Measurements from ENCODE around the gene CSE1L. TPM values are rescaled to one million over a fixed set of nuclear protein-coding genes. Genes with fewer than 3 reads are reported as not detected.
A peak's percentile ranks its signal among the peaks of the same experiment; 100 is the strongest.
"Not testable (repeated sequence)": the region's sequence is repeated elsewhere in the genome, so short reads cannot be mapped to it uniquely, and the experiment has no call there.

The CSE1L gene
- total and polyA plus RNA-seq, 2 experiments from 2014 or later = 34.3 to 54.9 TPM

GRCh38 chr20:49024220-49024619 lies 21.9 kb upstream of the CSE1L start:
- no peaks in the 10 kb centered on the region for H3K4me1 ChIP-seq (ENCODE audit: insufficient read depth)
- no peak overlapping the region for H2AFZ ChIP-seq
- H3K4me2 ChIP-seq = no peak overlapping the region
- H3K9me2 ChIP-seq (replicated peaks; ENCODE audit: insufficient read depth) = no peaks in the 10 kb centered on the region
- no peaks in the 10 kb centered on the region for H3K27me3 ChIP-seq
- H3K79me2 ChIP-seq = no peaks in the 10 kb centered on the region
- WGBS (ENCODE audit: low lambda C conversion rate, missing lambda C conversion rate) = over 99% methylated on average over 5 of the region's 5 CpGs
- DNase-seq (ENCODE audit: low spot score) = no peak
- H3K4me3 ChIP-seq = no peak overlapping the region
- H3K27ac ChIP-seq = no peak overlapping the region
- no peaks in the 10 kb centered on the region for H3K9me3 ChIP-seq (ENCODE audit: low read depth)
- no peaks in the 10 kb centered on the region for H3K36me3 ChIP-seq (replicated peaks; ENCODE audit: insufficient read depth, low read depth)
- no peaks in the 10 kb centered on the region for H4K20me1 ChIP-seq (ENCODE audit: insufficient read depth, poor library complexity, severe bottlenecking)
- TF ChIP-seq CTCF (IDR thresholded peaks at IDR 0.05; ENCODE audit: poor library complexity) (no peak), EZH2phosphoT487 (IDR thresholded peaks at IDR 0.05; ENCODE audit: low read depth, severe bottlenecking, unreplicated experiment) (no peak), EZH2 (IDR thresholded peaks at IDR 0.05; ENCODE audit: borderline replicate concordance) (no peak)

GRCh38 chr20:49028177-49028576 lies 17.9 kb upstream of the CSE1L start:
- 100% methylated on average over 2 of the region's 2 CpGs for WGBS (ENCODE audit: low lambda C conversion rate, missing lambda C conversion rate)
- H3K79me2 ChIP-seq; DNase-seq (ENCODE audit: low spot score); H3K4me1 ChIP-seq (ENCODE audit: insufficient read depth); H2AFZ ChIP-seq; H3K27ac ChIP-seq; H3K27me3 ChIP-seq; H4K20me1 ChIP-seq (ENCODE audit: insufficient read depth, poor library complexity, severe bottlenecking); H3K4me3 ChIP-seq; H3K9me3 ChIP-seq (ENCODE audit: low read depth); H3K9me2 ChIP-seq (replicated peaks; ENCODE audit: insufficient read depth); H3K4me2 ChIP-seq; H3K36me3 ChIP-seq (replicated peaks; ENCODE audit: insufficient read depth, low read depth): not testable (repeated sequence)

- H3K4me2 ChIP-seq = no peak overlapping the region
- DNase-seq (ENCODE audit: low spot score) = peak; percentile 30
- H3K79me2 ChIP-seq = no peaks in the 10 kb centered on the region
- no peaks in the 10 kb centered on the region for H3K9me2 ChIP-seq (replicated peaks; ENCODE audit: insufficient read depth)
- no peak overlapping the region for H2AFZ ChIP-seq
- TF ChIP-seq CTCF (IDR thresholded peaks at IDR 0.05; ENCODE audit: poor library complexity) = peak; percentile 33
- no peak for TF ChIP-seq EZH2phosphoT487 (IDR thresholded peaks at IDR 0.05; ENCODE audit: low read depth, severe bottlenecking, unreplicated experiment)
- TF ChIP-seq EZH2 (IDR thresholded peaks at IDR 0.05; ENCODE audit: borderline replicate concordance) = no peak
- H3K9me3 ChIP-seq (ENCODE audit: low read depth) = no peaks in the 10 kb centered on the region
- H3K27me3 ChIP-seq = no peaks in the 10 kb centered on the region
- H4K20me1 ChIP-seq (ENCODE audit: insufficient read depth, poor library complexity, severe bottlenecking) = no peaks in the 10 kb centered on the region
- H3K36me3 ChIP-seq (replicated peaks; ENCODE audit: insufficient read depth, low read depth) = no peaks in the 10 kb centered on the region
- WGBS (ENCODE audit: low lambda C conversion rate, missing lambda C conversion rate) = 73% methylated on average over 2 of the region's 2 CpGs
- no peak overlapping the region for H3K4me3 ChIP-seq
- no peaks in the 10 kb centered on the region for H3K4me1 ChIP-seq (ENCODE audit: insufficient read depth)
- H3K27ac ChIP-seq = no peak overlapping the region
These were observed 17.4 kb upstream of the CSE1L start for GRCh38 chr20:49028684-49029083.

DNA sequence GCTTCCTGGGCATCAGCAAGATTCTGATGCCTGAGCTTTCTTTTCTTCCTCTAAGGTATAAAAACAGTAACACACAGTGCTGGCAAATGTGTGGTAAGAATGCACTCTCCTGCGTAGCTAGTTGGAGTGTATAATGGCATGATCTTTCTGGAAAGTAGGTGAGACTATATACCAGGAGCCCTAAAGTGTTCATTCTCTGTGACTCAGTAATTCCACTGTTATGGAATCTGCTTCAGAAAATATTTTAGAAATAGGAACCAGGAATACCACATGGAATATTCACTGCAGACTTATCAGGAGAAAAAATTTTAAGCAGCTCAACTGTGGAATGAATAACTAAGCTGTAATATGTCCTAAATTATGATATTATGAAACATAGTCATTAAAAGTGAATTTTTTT lies 16.9 kb upstream of the CSE1L start:
- H3K79me2 ChIP-seq = no peaks in the 10 kb centered on the region
- H3K27ac ChIP-seq = no peak overlapping the region
- no peak overlapping the region for H3K4me3 ChIP-seq
- H3K27me3 ChIP-seq = no peaks in the 10 kb centered on the region
- no peaks in the 10 kb centered on the region for H3K4me1 ChIP-seq (ENCODE audit: insufficient read depth)
- DNase-seq (ENCODE audit: low spot score) = no peak
- WGBS (ENCODE audit: low lambda C conversion rate, missing lambda C conversion rate) = 100% methylated on average over 1 of the region's 1 CpG
- H4K20me1 ChIP-seq (ENCODE audit: insufficient read depth, poor library complexity, severe bottlenecking) = no peaks in the 10 kb centered on the region
- H3K9me3 ChIP-seq (ENCODE audit: low read depth) = no peaks in the 10 kb centered on the region
- H2AFZ ChIP-seq = no peak overlapping the region
- H3K9me2 ChIP-seq (replicated peaks; ENCODE audit: insufficient read depth) = no peaks in the 10 kb centered on the region
- TF ChIP-seq EZH2 (IDR thresholded peaks at IDR 0.05; ENCODE audit: borderline replicate concordance) (no peak), EZH2phosphoT487 (IDR thresholded peaks at IDR 0.05; ENCODE audit: low read depth, severe bottlenecking, unreplicated experiment) (no peak), CTCF (IDR thresholded peaks at IDR 0.05; ENCODE audit: poor library complexity) (no peak)
- H3K36me3 ChIP-seq (replicated peaks; ENCODE audit: insufficient read depth, low read depth) = no peaks in the 10 kb centered on the region
- H3K4me2 ChIP-seq = no peak overlapping the region
